ENCODE results near the gene MPST.

MPST gene

GRCh38 chr22:37044634-37045625, 25.4 kb downstream of the MPST start:
- no peak for DNase-seq (ENCODE audit: low spot score)

GRCh38 chr22:37045958-37046357, 26.4 kb downstream of the MPST start:
- DNase-seq (ENCODE audit: low spot score) = no peak

DNA sequence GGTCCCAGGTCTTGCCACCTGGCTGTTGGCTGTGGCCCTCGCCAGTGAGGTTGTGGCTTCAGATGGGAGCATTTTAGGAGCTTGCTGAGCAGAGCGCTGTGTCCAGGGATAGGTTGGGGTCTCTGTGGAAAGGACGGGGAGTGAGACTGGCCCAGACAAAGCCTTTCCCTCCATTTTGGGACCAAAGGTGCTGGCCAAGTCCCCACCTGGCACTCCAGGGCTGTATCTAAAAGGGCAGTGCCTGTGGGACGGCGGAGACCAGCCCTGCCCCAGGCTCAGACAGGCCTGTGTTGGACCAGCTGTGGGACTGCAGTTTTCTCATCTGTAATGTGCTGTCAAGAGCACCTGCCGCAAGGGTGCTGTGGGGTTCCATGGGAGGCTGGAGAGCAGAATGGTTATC, 27.0 kb downstream of the MPST start:
- no peak for DNase-seq (ENCODE audit: low spot score)

- DNase-seq (ENCODE audit: low spot score) = no peak
Observed at GRCh38 chr22:37047006-37047405, 27.5 kb downstream of the MPST start.

DNA sequence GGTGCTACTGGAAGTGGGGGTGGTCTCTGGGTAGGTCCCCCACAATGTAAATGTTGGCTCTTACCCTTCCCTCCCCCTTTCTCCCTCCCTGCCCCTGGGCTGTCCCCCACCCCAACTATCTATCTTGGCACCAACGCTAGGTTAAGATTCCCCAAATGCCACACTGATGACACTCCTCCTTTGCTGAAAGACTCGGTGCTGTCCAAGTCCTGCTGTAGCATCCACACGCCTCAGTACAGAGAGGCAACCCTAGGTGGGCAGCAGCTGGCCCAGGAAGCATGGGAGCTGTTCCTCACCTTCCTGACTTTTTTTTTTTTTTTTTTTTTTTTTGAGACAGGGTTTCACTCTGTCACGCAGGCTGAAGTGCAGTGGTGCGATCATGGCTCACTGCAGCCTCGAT, 28.6 kb downstream of the MPST start:
- no peak for DNase-seq (ENCODE audit: low spot score)

DNA sequence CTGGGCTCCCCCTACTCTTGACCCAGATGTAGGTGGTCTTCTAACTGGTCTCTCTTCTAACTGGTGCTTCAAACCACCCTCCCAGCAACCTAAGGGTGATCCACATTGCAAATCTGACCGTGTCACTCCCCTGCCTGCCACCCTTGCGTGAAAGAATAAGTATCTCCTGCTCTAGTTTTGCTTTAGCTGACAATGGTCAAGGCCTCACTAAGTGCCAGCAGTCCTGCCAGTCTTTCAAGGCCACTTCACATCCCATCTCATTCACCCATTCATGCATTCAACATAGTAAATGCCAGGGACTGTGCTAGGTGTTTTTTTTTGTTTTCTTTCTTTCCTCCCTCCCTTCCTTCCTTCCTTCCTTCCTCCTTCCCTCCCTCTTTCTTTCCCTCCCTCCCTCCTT, 29.7 kb downstream of the MPST start:
- DNase-seq (ENCODE audit: low spot score) = no peak

DNA sequence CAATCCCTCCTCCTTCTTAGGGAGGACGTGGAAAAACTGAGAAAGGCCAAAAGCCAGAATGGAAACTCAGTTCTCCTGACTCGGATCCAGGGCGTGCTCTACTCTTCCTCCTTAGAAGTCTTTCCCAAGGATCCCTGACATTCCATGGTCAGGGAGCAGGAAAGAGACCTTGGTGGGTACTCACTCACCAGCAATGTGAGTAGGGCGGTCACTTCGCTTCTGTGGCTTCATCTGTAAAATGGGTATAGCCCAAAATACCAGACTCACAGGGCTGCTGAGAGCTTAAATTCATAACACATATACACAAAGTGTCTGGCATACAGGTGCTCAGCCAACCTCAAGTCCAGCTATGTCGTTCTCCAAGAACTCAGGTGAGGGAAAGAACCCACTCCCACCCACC, 31.4 kb downstream of the MPST start:
- DNase-seq (ENCODE audit: low spot score) = no peak

DNA sequence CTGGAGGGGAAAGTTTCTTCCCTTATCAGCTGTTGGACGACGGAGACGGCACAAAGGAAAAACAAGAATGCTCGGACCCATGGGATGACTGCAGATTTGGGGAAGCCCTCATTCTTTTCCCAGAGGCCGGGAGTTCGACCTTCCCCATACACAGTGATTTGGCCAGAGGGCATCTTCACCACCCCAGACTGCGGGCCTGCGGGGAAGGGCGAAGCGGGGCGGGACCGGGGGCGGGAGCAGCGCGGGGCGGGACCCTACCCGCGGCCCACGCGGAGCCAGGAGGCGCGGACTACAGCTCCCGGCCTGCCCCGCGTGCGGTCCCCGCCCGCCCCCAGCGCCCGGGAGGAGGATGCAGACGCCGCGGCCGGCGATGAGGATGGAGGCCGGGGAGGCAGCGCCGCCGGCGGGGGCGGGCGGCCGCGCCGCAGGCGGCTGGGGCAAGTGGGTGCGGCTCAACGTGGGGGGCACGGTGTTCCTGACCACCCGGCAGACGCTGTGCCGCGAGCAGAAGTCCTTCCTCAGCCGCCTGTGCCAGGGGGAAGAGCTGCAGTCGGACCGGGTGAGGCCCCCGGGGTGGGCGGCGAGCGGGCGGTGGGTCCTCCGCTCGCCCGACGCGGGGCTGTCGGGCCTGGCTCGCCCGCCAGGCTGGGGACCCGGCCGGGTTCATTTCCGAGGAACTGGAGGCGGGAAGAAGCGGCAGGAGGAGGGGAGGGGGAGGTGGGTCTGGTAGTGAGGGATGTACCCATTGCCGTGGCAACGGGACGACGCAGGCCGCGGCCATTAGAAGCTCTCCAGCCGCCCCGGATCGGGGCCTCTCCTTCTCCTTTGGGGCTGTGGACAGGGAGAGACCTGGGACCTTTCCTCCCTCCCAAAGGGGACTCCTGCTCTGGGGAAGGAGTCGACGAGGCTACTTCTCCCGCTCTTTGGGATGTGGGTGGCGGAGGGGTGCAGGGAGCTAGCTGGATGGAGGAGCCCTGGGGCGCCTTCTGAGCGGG, 32.1 kb downstream of the MPST start, which contains the start of gene KCTD17:
KCTD17 (plus strand) TSS at position 352 of the 995 bp plus-strand sequence; CDS start at position 371, 19 bp downstream.
- peak; percentile 71 for DNase-seq (ENCODE audit: low spot score)

DNA sequence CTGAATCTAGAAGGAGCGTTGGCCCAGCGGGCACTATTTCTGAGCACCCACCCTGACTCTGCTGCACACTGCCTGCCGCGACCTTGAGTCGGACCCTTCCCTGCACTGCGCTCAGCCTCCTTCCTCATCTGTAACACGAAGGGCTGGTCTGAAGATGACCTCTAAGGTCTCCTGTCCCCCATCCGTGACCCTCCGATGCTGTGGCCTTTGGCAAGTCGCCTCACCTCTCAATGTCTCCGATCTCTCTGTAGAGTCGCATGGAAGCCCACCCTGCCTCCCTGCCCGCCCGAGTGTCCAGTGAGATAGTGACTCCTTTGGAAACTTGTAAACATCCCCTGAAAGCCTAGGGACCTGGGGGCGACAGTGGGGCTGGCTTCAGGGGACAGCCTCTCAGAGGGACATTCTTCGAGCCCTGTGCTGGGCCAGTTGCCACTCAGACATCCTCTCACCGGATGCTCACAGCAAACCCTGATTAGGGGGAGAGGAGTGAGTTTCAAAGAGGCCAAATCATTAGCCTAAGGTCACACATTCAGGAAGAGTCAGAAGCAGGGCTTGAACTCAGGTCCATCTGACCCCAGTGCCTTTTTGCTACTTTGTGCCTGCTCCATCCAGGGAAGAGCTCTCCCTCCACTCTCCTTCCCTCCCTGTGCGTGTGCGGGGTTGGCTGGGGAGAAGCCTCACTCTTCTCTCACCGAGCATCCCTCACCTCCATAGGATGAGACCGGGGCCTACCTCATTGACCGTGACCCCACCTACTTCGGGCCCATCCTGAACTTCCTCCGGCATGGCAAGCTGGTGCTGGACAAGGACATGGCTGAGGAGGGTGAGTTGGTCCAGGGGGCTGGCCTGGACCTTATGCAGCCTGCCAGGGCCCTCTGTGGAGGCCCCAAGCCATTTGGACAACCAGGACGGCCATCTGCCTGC, 33.1 kb downstream of the MPST start:
- no peak for DNase-seq (ENCODE audit: low spot score)

GRCh38 chr22:37053310-37054055, 33.9 kb downstream of the MPST start:
- no peak for DNase-seq (ENCODE audit: low spot score)

GRCh38 chr22:37054056-37054395, 34.5 kb downstream of the MPST start:
- DNase-seq (ENCODE audit: low spot score) = no peak

DNA sequence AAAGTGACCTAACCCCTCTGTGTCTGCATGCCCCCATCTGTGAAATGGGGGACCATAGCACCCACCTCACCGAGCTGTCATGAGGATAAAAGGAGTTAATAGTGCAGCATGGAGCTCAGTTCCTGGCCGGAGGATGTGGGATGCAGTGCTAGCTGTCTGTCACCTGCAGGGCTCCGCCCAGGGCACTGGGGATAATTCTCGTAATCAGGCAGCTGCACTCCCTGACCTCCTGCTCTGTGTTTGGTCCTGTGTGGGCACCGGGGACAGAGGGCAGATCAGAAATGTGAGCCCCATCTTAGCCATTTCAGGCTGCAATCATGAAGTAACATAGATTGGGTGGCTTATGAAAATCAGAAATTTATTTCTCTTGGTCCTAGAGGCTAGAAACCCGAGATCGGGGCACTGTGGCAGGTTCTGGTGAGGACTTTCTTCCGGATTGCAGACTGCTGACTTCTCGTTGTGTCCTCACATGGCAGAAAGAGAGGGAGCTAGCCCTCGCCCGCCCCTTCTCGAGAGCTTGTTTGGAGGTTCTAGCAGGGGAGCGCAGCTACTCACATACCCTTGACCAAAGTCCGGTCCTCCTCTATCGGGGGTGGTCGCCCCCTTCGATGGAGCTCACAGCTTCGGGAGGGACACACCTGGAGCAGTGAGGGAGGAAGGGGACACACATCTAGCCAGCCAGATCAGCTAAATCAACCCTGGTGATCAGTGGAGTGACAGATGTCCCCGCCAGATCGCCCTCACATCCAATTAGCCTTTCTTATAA, 35.2 kb downstream of the MPST start:
- no peak for DNase-seq (ENCODE audit: low spot score)

GRCh38 chr22:37056246-37056645, 36.7 kb downstream of the MPST start:
- no peak for DNase-seq (ENCODE audit: low spot score)

DNA sequence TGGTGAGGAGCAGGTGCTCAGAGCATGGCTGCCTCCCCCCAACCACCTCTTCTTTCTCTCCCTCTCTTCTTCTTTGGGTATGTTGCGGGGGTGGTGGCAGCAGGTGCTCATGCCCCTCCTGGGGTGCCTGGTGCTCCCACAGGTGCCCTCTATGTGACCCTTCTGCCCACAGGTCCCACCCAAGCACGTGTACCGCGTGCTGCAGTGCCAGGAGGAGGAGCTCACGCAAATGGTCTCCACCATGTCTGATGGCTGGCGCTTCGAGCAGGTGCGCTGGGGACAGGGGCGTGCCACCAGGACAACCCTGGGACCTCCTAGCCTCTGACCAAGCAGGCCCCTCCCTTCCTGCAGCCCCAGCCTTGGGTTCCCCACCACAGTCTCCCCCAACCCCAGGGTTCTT, 37.7 kb downstream of the MPST start:
- no peak for DNase-seq (ENCODE audit: low spot score)

GRCh38 chr22:37057796-37058510, 38.4 kb downstream of the MPST start:
- no peak for DNase-seq (ENCODE audit: low spot score)

- DNase-seq (ENCODE audit: low spot score) = no peak
Observed at GRCh38 chr22:37058917-37059701, 39.6 kb downstream of the MPST start.

DNA sequence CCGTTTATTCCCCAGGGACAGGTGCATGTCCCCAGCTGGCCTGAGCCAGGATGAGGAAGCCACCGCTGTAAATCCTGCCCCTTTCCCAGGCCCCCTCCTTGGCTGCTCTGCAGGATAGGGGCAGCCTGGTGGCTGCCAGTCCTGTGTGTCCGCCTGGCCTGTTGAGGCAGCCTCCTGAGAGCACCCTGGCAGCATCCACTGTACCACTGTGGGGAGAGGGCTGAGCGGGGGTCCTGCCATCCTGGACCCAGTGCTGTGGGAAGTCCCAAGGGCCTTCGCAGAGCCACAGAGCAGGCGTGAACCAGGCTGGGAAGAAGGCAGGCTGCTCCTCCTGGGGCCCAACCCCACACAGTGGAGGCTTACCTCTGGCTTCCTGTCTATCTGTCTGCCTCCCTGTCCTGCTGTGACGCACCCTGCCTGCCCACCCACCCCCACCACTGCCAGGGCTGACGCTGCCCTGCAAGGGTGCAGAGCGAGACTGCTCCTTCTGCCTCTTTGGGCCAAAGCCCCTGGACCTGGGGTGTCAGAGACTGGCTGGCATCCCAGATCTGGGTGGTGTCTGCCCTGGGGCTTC, 40.4 kb downstream of the MPST start:
- no peak for DNase-seq (ENCODE audit: low spot score)

Measured in CD4-positive, alpha-beta T cell treated with Interleukin-6 at 100 ng/mL for 8 hours (primary cell).